Endothelial cell of umbilical vein (primary cell): ENCODE data around the gene TSPEAR.

Experiments used
- EZH2 ChIP-seq: IDR thresholded peaks from 2 replicates; pipeline ENCODE4 v1.6.1; 2012; ENCODE audit warnings: borderline replicate concordance, low read depth, mild to moderate bottlenecking, moderate library complexity, low read length, inconsistent platforms; ENCODE audit not compliant: severe bottlenecking
- TF ChIP-seq, protein P1 (sequence below), 2 donors: IDR thresholded peaks; 1 replicate in 1 of 2; 2 replicates in 1 of 2; pipeline ENCODE4 v1.5.1; 2011; ENCODE audit warnings: low read length in 2 of 2, mild to moderate bottlenecking in 2 of 2, moderate library complexity in 2 of 2, control low read depth in 1 of 2, inconsistent platforms in 1 of 2, low read depth in 1 of 2; ENCODE audit not compliant: insufficient read depth in 1 of 2; ENCODE audit errors: extremely low read depth in 1 of 2

GRCh38 chr21:44728716-44729115 lies 17.3 kb upstream of the TSPEAR start:
- TF ChIP-seq, protein P1, sequence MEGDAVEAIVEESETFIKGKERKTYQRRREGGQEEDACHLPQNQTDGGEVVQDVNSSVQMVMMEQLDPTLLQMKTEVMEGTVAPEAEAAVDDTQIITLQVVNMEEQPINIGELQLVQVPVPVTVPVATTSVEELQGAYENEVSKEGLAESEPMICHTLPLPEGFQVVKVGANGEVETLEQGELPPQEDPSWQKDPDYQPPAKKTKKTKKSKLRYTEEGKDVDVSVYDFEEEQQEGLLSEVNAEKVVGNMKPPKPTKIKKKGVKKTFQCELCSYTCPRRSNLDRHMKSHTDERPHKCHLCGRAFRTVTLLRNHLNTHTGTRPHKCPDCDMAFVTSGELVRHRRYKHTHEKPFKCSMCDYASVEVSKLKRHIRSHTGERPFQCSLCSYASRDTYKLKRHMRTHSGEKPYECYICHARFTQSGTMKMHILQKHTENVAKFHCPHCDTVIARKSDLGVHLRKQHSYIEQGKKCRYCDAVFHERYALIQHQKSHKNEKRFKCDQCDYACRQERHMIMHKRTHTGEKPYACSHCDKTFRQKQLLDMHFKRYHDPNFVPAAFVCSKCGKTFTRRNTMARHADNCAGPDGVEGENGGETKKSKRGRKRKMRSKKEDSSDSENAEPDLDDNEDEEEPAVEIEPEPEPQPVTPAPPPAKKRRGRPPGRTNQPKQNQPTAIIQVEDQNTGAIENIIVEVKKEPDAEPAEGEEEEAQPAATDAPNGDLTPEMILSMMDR (IDR thresholded peaks at IDR 0.05; ENCODE audit: extremely low read depth in 1 of 2, insufficient read depth in 1 of 2, low read depth in 1 of 2, low read length in 2 of 2), result no peak
- TF ChIP-seq EZH2, result no peak
